Measurements from ENCODE around the gene MR1. TPM values are rescaled to one million over a fixed set of nuclear protein-coding genes. Genes with fewer than 3 reads are reported as not detected.

MR1 gene
- total and polyA plus RNA-seq, 2 of the 13 experiments (the other 11 are each of a cell fraction or from before 2014, with no cell fraction given): 7.7 to 10.4 TPM

- TF ChIP-seq RNF219 (CRISPR knock-in tag; IDR thresholded peaks at IDR 0.05) (no peak), SYNCRIP (IDR thresholded peaks at IDR 0.05; ENCODE audit: insufficient read depth, low read depth, low read length) (no peak), HOXA9 (CRISPR knock-in tag; IDR thresholded peaks at IDR 0.05; ENCODE audit: borderline replicate concordance) (no peak), ZMYM3 (CRISPR knock-in tag; IDR thresholded peaks at IDR 0.05) (peak; percentile 46; the same call in 1 of the 2 replicates), CCAR2 (optimal IDR thresholded peaks at IDR 0.05; ENCODE audit: low read depth, low read length) (no peak), ZNF501 (CRISPR knock-in tag; IDR thresholded peaks at IDR 0.05) (no peak)
These were observed 67.2 kb downstream of the MR1 start (continued) for GRCh38 chr1:181100934-181101333.

GRCh38 chr1:181101581-181102226 is 67.9 kb downstream of the MR1 start:
- peak overlapping the region; percentile 20 for H2AFZ ChIP-seq (ENCODE audit: low read length)
- no peak for TF ChIP-seq ADNP (CRISPR knock-in tag; IDR thresholded peaks at IDR 0.05)
- no peak for TF ChIP-seq HMG20B (CRISPR knock-in tag; conservative IDR thresholded peaks at IDR 0.05)
- no peak for TF ChIP-seq LBX2 (CRISPR knock-in tag; IDR thresholded peaks at IDR 0.05; ENCODE audit: borderline replicate concordance)
- TF ChIP-seq FOXA3 (CRISPR knock-in tag; IDR thresholded peaks at IDR 0.05): peak; percentile 57
- TF ChIP-seq HNF4A (CRISPR knock-in tag; IDR thresholded peaks at IDR 0.05): no peak
- TF ChIP-seq HMGA1 (CRISPR knock-in tag; conservative IDR thresholded peaks at IDR 0.05): no peak
- TF ChIP-seq ZNF720 (CRISPR knock-in tag; IDR thresholded peaks at IDR 0.05): no peak
- TF ChIP-seq ZNF567 (CRISPR knock-in tag; IDR thresholded peaks at IDR 0.05; ENCODE audit: borderline replicate concordance): no peak
- peak; percentile 51; the same call in 1 of the 2 replicates for TF ChIP-seq ELF3 (CRISPR knock-in tag; IDR thresholded peaks at IDR 0.05)
- TF ChIP-seq ETV5 (CRISPR knock-in tag; IDR thresholded peaks at IDR 0.05; ENCODE audit: borderline replicate concordance): peak; percentile 3; the same call in 1 of the 2 replicates
- no peak for TF ChIP-seq FIP1L1 (IDR thresholded peaks at IDR 0.05; ENCODE audit: borderline replicate concordance, insufficient read depth, low read depth, low read length)
- no peak for TF ChIP-seq NFIB (CRISPR knock-in tag; IDR thresholded peaks at IDR 0.05; ENCODE audit: borderline replicate concordance)
- no peak for TF ChIP-seq SP2 (CRISPR knock-in tag; IDR thresholded peaks at IDR 0.05)
- no peak for TF ChIP-seq ZNF597 (CRISPR knock-in tag; IDR thresholded peaks at IDR 0.05)
- TF ChIP-seq ELF4 (CRISPR knock-in tag; IDR thresholded peaks at IDR 0.05; ENCODE audit: borderline replicate concordance): no peak
- in situ Hi-C loops (cut with HindIII; ENCODE audit: extremely low pct_ligation_motif_present, low pct_unique_long_range_greater_than_20kb): no loop called here
- no TSS peak for BruUV-seq (replicated peaks)
- no peak for DNase-seq (ENCODE audit: low spot score)
- FAIRE-seq: no peak
- H3K36me3 ChIP-seq (replicated peaks in 1 of 2; ENCODE audit: control insufficient read depth in 1 of 2, insufficient read depth in 2 of 2, low read length in 2 of 2): no peaks in the 10 kb centered on the region
- no peak for ATAC-seq
- no peaks in the 10 kb centered on the region for H3K79me2 ChIP-seq (ENCODE audit: insufficient read depth, low read length)
- H3K9ac ChIP-seq (ENCODE audit: insufficient read depth, low read depth, low read length): peak overlapping the region; percentile 31; the same call in 1 of the 2 replicates
- ChIA-PET POLR2A (interaction anchor here (1.1 to 2.0 kb wide), 2 partner anchors 9 to 13 kb away, joined by 3 to 7 read pairs; partner anchors contain the start of gene IER5), CTCF (ENCODE audit: low intra/inter-chr PET ratio, low total read pairs) (no interaction called here)
- intact Hi-C loops (cut with micrococcal nuclease; ENCODE audit: unreplicated experiment): no loop called here
- peaks cover 0 to 14% of the 10 kb centered on the region in 2 experiments; a peak in 2 of 5 replicates for H3K27me3 ChIP-seq (ENCODE audit: control insufficient read depth in 1 of 2, insufficient read depth in 2 of 2, low read length in 2 of 2)
- H3K4me2 ChIP-seq (ENCODE audit: low read depth, low read length): peak overlapping the region; percentile 68
- 5% methylated on average over 9 of the region's 9 CpGs for WGBS (ENCODE audit: low lambda C conversion rate)
- no peaks in the 10 kb centered on the region for H3K9me3 ChIP-seq (ENCODE audit: low read length)
- no peak overlapping the region for H3K27ac ChIP-seq (ENCODE audit: extremely low read length, insufficient read depth, low read length)
- peak overlapping the region; percentile 14 to 52 (median 22); a peak in 2 of 6 replicates for H3K4me3 ChIP-seq (replicated peaks in 1 of 3; ENCODE audit: insufficient read depth in 1 of 3, low read depth in 2 of 3, low read length in 3 of 3)
- H4K20me1 ChIP-seq (ENCODE audit: insufficient read depth, low read length): no peaks in the 10 kb centered on the region
- H3K4me1 ChIP-seq (ENCODE audit: insufficient read depth, low read length): peaks cover 84% of the 10 kb centered on the region
